Effector memory CD4-positive, alpha-beta T cell (primary cell): ENCODE measurements around the gene RRP1B.
"Not testable (repeated sequence)": the region's sequence is repeated elsewhere in the genome, so short reads cannot be mapped to it uniquely, and the experiment has no call there.

ENCODE experiments used
- DNase-seq, 3 donors: peaks; one replicate each; pipeline ENCODE4 v3.0.0-alpha.2; 2020
- H3K27ac ChIP-seq: 2 replicates; pipeline ENCODE4 v1.7.0; 2013; ENCODE audit warnings: mild to moderate bottlenecking, low read length, moderate library complexity; ENCODE audit not compliant: insufficient read depth, poor library complexity, severe bottlenecking
- H3K27me3 ChIP-seq: replicated peaks from 2 replicates; pipeline ENCODE4 v1.7.0; 2013; ENCODE audit warnings: mild to moderate bottlenecking, low read length; ENCODE audit not compliant: insufficient read depth, control insufficient read depth, poor library complexity, severe bottlenecking
- H3K36me3 ChIP-seq: 2 replicates; pipeline ENCODE4 v1.7.0; 2013; ENCODE audit warnings: mild to moderate bottlenecking, low read length, moderate library complexity; ENCODE audit not compliant: control insufficient read depth, insufficient read depth
- H3K4me1 ChIP-seq: 2 replicates; pipeline ENCODE4 v1.7.0; 2013; ENCODE audit warnings: low read length, mild to moderate bottlenecking; ENCODE audit not compliant: control insufficient read depth, insufficient read depth, poor library complexity, severe bottlenecking
- H3K4me3 ChIP-seq: 2 replicates; pipeline ENCODE4 v1.7.0; 2013; ENCODE audit warnings: low read length, low read depth, mild to moderate bottlenecking; ENCODE audit not compliant: insufficient read depth, poor library complexity, severe bottlenecking
- H3K9me3 ChIP-seq: 2 replicates; pipeline ENCODE4 v1.7.0; 2013; ENCODE audit warnings: mild to moderate bottlenecking, low read length, moderate library complexity; ENCODE audit not compliant: control insufficient read depth

Gene RRP1B

DNA sequence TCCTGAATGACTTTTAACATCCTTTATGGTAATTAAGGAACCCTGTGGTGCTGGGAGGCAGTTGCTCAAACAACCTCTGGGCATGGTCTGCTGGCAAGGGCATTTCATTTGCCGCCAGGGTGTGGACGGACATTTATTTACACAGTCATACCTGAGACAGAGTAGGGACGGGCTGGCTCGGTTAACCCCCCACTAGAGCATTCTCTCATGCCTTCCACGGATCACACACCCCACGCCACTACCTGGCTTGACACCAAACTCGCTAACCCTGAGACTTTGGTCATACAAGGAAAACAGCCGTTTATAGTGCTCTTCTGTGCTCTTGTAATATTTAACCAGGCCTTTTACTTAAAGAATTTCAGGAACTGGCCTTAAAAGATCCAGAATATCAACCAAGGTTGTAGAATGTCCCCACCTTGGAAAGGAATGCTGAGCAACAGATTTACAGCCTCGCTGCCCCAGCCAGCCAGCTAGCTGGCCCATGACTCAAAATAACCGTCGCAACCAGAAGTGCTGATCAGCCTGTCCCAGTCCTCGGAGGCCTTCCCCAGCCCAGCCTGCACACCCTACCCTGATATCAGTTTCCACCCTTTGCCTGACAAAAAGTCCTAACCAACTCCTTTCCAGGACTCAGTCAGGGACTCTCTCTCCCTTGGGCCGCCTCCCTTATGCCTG lies 53.0 kb downstream of the RRP1B start:
- no peak overlapping the region for H3K27ac ChIP-seq
- H3K27me3 ChIP-seq = no peaks in the 10 kb centered on the region

DNA sequence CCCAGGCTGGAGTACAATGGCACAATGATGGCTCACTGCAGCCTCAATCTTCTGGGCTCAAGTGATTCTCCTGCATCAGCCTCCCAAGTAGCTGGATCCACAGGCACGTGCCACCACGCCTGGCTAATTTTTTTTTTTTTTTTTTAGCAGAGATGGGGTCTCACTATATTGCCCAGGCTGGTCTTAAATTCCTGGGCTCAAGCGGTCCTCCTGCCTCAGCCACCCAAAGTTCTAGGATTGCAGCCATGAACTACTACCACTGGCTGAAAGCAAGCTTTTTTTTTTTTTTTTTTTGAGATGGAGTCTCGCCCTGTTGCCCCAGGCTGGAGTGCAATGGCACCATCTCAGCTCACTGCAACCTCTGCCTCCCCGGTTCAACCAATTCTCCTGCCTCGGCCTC lies 53.8 kb downstream of the RRP1B start:
- H3K9me3 ChIP-seq, DNase-seq, H3K4me1 ChIP-seq, H3K4me3 ChIP-seq, H3K36me3 ChIP-seq, H3K27me3 ChIP-seq, H3K27ac ChIP-seq: not testable (repeated sequence)

More for the DNA sequence above, 53.0 kb downstream of the RRP1B start:
- Histone ChIP-seq H3K9me3 (no peaks in the 10 kb centered on the region), H3K36me3 (no peaks in the 10 kb centered on the region), H3K4me1 (no peaks in the 10 kb centered on the region), H3K4me3 (no peak overlapping the region)
- no peak for DNase-seq

DNA sequence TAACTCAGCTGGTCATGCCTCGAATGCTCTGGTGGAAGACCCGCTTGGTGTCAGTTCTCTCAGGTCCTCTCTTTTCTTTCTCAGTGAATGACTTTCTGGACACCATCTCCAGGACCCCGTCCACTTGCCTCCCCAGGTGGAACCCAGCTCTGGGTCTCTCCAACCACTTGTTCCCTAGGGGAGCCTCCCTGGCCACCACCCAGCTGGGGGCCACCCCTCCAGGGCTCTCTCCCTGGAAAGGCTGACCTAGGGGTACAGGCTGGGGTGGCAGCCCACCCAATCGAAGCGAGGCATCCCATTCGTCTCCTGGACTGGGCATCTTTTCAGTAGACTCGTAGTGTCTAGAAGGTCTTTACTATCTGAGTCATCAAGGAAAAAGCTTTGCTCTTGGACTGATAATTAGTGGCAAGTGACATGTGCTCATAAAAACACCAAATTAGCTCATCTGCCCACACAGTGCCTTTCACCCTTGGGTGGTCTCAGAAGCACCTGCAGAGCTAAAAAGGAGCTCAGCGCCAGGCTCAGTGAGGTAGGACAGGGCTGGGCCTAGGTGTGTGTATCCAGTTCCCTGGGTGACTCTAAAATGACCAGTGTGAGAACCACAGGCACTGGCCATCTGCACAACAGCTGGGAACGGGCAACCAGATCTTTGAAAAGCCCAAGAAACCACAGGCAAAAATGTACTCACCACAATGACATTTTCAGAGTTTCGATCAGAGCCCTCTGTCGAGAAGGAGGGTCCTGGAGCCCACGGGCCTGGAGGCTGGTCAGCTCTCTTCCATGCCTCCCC lies 57.2 kb downstream of the RRP1B start:
- H3K27ac ChIP-seq = no peak overlapping the region
- no peak for DNase-seq
- no peaks in the 10 kb centered on the region for H3K36me3 ChIP-seq
- H3K9me3 ChIP-seq = no peaks in the 10 kb centered on the region
- H3K27me3 ChIP-seq = no peaks in the 10 kb centered on the region
- no peak overlapping the region for H3K4me3 ChIP-seq
- peaks cover 17% of the 10 kb centered on the region for H3K4me1 ChIP-seq

GRCh38 chr21:43717166-43717853 lies 58.0 kb downstream of the RRP1B start:
- no peak for DNase-seq
- H3K4me3 ChIP-seq = no peak overlapping the region
- no peak overlapping the region for H3K27ac ChIP-seq
- H3K9me3 ChIP-seq = no peaks in the 10 kb centered on the region
- H3K36me3 ChIP-seq = no peaks in the 10 kb centered on the region
- H3K27me3 ChIP-seq = no peaks in the 10 kb centered on the region
- H3K4me1 ChIP-seq = peaks cover 17% of the 10 kb centered on the region

DNA sequence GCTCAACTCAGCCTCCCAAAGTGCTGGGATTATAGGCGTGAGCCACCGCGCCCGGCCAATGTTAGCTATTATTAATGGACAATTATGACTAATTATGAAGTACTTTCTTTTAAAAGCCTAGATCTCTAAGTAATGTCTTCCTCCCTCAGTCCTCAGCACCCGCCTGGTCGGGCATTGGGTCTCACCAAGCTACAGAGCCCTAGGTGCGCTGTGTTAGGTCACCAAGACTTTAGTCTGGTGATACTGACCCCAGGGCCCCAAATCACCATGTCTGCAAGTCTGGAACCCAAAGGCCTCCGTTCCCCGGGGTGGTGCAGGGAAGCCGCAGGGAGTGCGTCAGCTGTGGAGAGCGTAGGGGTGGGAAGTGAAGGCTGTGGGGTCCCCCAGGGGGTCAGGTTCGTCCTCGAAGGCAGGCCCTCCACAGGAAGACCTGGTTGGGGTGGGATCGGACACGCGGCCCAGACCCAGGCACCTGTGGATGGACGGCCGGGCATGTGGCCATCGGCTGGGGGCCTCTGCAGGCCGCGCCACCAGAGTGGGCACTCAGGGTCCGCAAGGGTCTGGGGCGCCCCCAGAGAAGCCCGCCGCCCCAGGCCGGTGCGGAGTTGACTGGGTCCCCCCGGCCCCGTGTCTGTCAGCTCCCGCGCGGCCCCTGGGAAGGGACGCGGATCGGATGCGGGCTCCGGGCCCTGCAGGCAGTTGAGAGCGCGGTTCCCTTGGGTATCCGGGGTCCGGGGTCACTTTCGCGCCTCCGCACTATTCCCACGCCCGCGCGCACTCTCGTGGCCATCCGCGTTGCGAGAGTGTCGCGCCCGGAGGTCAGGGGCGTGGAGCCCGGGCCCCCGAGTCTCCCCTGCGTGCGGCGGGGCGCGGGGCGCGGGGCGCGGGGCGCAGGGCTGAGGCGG lies 58.9 kb downstream of the RRP1B start:
- H3K27me3 ChIP-seq = no peaks in the 10 kb centered on the region
- DNase-seq = no peak
- H3K9me3 ChIP-seq = no peaks in the 10 kb centered on the region
- no peaks in the 10 kb centered on the region for H3K36me3 ChIP-seq
- peaks cover 17% of the 10 kb centered on the region for H3K4me1 ChIP-seq
- H3K27ac ChIP-seq = peak overlapping the region; percentile 73
- peak overlapping the region; percentile 68 for H3K4me3 ChIP-seq

- H3K27ac ChIP-seq = peak within 1 kb of the TSS; percentile 73
- peak; percentile 67 to 73 (median 70) for DNase-seq
- H3K27me3 ChIP-seq = no peaks in the 10 kb centered on the region
- H3K4me1 ChIP-seq = peaks cover 17% of the 10 kb centered on the region
- peak within 1 kb of the TSS; percentile 68 for H3K4me3 ChIP-seq
- no peaks in the 10 kb centered on the region for H3K9me3 ChIP-seq
- peaks cover 9% of the 10 kb centered on the region for H3K36me3 ChIP-seq
Measured at GRCh38 chr21:43718872-43719747, 59.8 kb downstream of the RRP1B start, which contains the start of gene PDXK. TSS of gene PDXK (plus strand) at chr21:43719129. CDS start at chr21:43719295, 166 bp downstream.

DNA sequence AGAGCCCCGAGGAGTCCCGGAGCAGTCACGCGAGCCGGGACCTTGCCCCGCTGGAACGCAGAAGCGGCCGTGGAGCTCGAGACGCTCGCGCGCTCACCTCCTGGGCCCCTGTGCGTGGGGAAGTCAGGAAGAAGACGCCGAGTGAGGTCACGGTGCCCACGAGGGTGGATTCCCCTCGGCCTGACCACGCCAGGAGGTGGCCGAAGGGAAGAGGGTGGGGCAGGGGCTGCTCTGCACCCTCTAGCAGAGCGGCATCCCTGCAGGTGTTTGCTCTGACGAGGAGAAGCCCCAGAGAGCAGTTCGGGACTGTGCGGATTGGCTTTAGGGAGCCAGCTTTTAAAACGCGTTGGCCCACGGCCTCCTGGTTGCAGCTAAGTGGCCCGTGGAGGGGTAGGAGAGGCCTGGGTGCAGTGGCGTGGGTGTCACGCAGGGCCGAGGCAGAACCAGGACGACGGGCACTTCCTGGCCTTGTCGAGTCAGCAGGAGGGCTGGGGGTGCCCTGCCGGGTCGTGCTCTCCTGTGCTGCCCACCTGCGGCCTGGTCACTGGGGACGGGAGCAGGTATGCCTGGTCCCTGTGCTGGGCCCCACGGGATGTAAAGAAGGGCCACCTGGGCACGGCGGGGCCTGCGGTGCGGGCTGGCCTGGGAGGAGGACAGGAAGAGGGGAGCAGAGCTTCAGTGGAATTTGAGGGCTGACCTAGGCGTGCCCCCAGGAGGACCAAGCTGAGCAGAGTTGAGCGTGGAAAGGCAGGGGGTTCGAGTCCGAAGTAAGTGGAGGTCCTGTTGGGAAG lies 60.6 kb downstream of the RRP1B start:
- peak overlapping the region; percentile 73 for H3K27ac ChIP-seq
- peaks cover 12% of the 10 kb centered on the region for H3K36me3 ChIP-seq
- H3K9me3 ChIP-seq = no peaks in the 10 kb centered on the region
- no peaks in the 10 kb centered on the region for H3K27me3 ChIP-seq
- peaks cover 17% of the 10 kb centered on the region for H3K4me1 ChIP-seq
- H3K4me3 ChIP-seq = peak overlapping the region; percentile 68
- peak in 1 of 3 donors; percentile 10 for DNase-seq

DNA sequence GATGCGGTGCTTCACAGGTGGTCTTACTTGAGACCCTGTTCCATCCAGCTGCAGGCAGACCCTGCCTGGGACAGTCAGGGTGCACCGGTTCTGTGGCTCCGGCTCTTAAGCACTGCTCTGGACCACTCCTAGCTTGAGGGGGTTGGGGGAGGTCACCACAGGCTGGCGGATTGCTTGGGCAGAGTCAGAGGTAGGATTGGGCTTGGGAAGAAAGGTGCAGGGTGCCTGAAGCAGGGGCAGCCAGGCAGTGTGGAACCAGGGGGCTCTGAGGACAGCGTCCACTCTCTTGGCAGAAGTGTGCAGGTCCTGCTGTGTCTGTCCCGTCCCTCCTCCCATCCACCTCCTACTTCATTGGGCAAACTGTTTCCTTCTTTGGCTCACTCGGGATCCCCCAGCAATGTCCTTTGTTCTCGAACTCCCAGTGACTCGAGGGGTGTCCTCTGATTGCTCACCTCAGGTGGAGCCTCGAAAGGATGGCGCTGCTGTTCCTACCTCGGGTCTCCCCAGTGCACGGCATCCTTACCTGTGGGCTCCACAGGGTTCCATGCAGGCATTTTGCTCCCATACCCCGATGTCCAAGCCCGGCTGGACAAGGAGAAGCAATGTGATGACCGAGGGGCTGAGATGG lies 61.3 kb downstream of the RRP1B start:
- H3K36me3 ChIP-seq = peaks cover 12% of the 10 kb centered on the region
- no peaks in the 10 kb centered on the region for H3K9me3 ChIP-seq
- no peaks in the 10 kb centered on the region for H3K27me3 ChIP-seq
- peak overlapping the region; percentile 68 for H3K4me3 ChIP-seq
- DNase-seq = no peak
- peaks cover 17% of the 10 kb centered on the region for H3K4me1 ChIP-seq
- H3K27ac ChIP-seq = no peak overlapping the region
